HepG2 (cell line): ENCODE results near the gene FUT1. TPM values are rescaled to one million over a fixed set of nuclear protein-coding genes. Genes with fewer than 3 reads are reported as not detected.

ENCODE experiments used
- AGO2 ChIP-seq: fragments of 200-400 bp; formaldehyde crosslinking; optimal IDR thresholded peaks from 2 replicates; pipeline ENCODE3; 2017; ENCODE audit warnings: mild to moderate bottlenecking, low read depth, low read length, moderate library complexity
- ETV6 ChIP-seq: sonication (generic); formaldehyde crosslinking; conservative IDR thresholded peaks from 2 replicates; pipeline ENCODE4 v1.4.0; 2020; ENCODE audit warnings: missing genetic modification reagents
- FOXP4 ChIP-seq: sonication (generic); formaldehyde crosslinking; IDR thresholded peaks from 2 replicates; pipeline ENCODE4 v1.4.0; 2020; ENCODE audit warnings: missing genetic modification reagents
- HNRNPL ChIP-seq: fragments of 200-400 bp; formaldehyde crosslinking; IDR thresholded peaks from 2 replicates; pipeline ENCODE4 v1.6.1; 2017; ENCODE audit warnings: mild to moderate bottlenecking, low read depth, low read length
- KIAA2018 ChIP-seq: sonication (generic); formaldehyde crosslinking; IDR thresholded peaks from 2 replicates; pipeline ENCODE4 v1.5.0; 2020; ENCODE audit warnings: mild to moderate bottlenecking, missing genetic modification reagents, borderline replicate concordance
- NRL ChIP-seq: sonication (generic); formaldehyde crosslinking; IDR thresholded peaks from 2 replicates; pipeline ENCODE4 v1.5.0; 2020; ENCODE audit warnings: missing genetic modification reagents, mild to moderate bottlenecking, moderate library complexity, borderline replicate concordance
- RBM39 ChIP-seq: fragments of 200-400 bp; formaldehyde crosslinking; IDR thresholded peaks from one replicate; pipeline ENCODE4 v1.6.1; 2018; ENCODE audit warnings: antibody characterized with exemption, mild to moderate bottlenecking, low read depth, low read length; ENCODE audit not compliant: poor library complexity, severe bottlenecking
- SALL2 ChIP-seq: sonication (generic); formaldehyde crosslinking; IDR thresholded peaks from 2 replicates; pipeline ENCODE4 v1.8.1; 2023; ENCODE audit warnings: mild to moderate bottlenecking, missing genetic modification reagents, inconsistent platforms
- SMARCE1 ChIP-seq: fragments of 450-650 bp; IDR thresholded peaks from 2 replicates; pipeline ENCODE4 v1.6.1; 2017; ENCODE audit warnings: borderline replicate concordance
- SP2 ChIP-seq: sonication (generic); formaldehyde crosslinking; IDR thresholded peaks from 2 replicates; pipeline ENCODE4 v1.5.1; 2020; ENCODE audit warnings: mild to moderate bottlenecking, missing genetic modification reagents
- SPEN ChIP-seq: sonication (generic); formaldehyde crosslinking; IDR thresholded peaks from 2 replicates; pipeline ENCODE4 v1.5.1; 2020; ENCODE audit warnings: low read depth, mild to moderate bottlenecking, missing genetic modification reagents
- ZBTB20 ChIP-seq: sonication (generic); formaldehyde crosslinking; IDR thresholded peaks from 2 replicates; pipeline ENCODE4 v1.8.1; 2023; ENCODE audit warnings: missing genetic modification reagents, low read depth, mild to moderate bottlenecking, borderline replicate concordance
- ZBTB21 ChIP-seq: sonication (generic); formaldehyde crosslinking; IDR thresholded peaks from 2 replicates; pipeline ENCODE4 v1.4.0; 2020; ENCODE audit warnings: missing genetic modification reagents
- ZFYVE20 ChIP-seq: sonication (generic); formaldehyde crosslinking; IDR thresholded peaks from 2 replicates; pipeline ENCODE4 v1.8.0; 2023; ENCODE audit warnings: low read depth, mild to moderate bottlenecking, moderate library complexity, missing genetic modification reagents, borderline replicate concordance
- ZNF17 ChIP-seq: sonication (generic); formaldehyde crosslinking; IDR thresholded peaks from 2 replicates; pipeline ENCODE4 v1.5.0; 2020; ENCODE audit warnings: mild to moderate bottlenecking, missing genetic modification reagents
- ZNF547 ChIP-seq: sonication (generic); formaldehyde crosslinking; IDR thresholded peaks from 2 replicates; pipeline ENCODE4 v1.5.1; 2020; ENCODE audit warnings: mild to moderate bottlenecking, missing genetic modification reagents
- polyA plus RNA-seq, 8 experiments: library from polyadenylated mRNA; depleted of rRNA in 3 of 8; stranded (reverse) in 7 of 8; unstranded in 1 of 8; fragments of >200 nt; fragmentation: Illumina TruSeq in 4 of 8; extraction: Trizol in 4 of 8; gene quantifications; 2 replicates each; pipeline versions ENCODE4 v1.2.1 to v1.2.3, GENCODE V29; 2011 to 2016; ENCODE audit warnings: low read depth in 4 of 8, missing spikeins in 1 of 8, mixed read lengths in 1 of 8; ENCODE audit not compliant: insufficient read depth in 1 of 8
- total RNA-seq, 5 experiments: library from RNA; depleted of rRNA; stranded (reverse); fragments of >200 nt; fragmentation: Illumina TruSeq; extraction: Trizol; gene quantifications; 2 replicates each; pipeline ENCODE4 v1.2.3, GENCODE V29; 2016; ENCODE audit warnings: low read depth in 1 of 5
- TF ChIP-seq, protein P1 (sequence below): IDR thresholded peaks from 2 replicates; pipeline ENCODE4 v1.6.1; 2016; ENCODE audit warnings: low read depth

Gene FUT1
- total and polyA plus RNA-seq, 2 of the 13 experiments (the other 11 are each of a cell fraction or from before 2014, with no cell fraction given), result 0.07 to 1.1 TPM

DNA sequence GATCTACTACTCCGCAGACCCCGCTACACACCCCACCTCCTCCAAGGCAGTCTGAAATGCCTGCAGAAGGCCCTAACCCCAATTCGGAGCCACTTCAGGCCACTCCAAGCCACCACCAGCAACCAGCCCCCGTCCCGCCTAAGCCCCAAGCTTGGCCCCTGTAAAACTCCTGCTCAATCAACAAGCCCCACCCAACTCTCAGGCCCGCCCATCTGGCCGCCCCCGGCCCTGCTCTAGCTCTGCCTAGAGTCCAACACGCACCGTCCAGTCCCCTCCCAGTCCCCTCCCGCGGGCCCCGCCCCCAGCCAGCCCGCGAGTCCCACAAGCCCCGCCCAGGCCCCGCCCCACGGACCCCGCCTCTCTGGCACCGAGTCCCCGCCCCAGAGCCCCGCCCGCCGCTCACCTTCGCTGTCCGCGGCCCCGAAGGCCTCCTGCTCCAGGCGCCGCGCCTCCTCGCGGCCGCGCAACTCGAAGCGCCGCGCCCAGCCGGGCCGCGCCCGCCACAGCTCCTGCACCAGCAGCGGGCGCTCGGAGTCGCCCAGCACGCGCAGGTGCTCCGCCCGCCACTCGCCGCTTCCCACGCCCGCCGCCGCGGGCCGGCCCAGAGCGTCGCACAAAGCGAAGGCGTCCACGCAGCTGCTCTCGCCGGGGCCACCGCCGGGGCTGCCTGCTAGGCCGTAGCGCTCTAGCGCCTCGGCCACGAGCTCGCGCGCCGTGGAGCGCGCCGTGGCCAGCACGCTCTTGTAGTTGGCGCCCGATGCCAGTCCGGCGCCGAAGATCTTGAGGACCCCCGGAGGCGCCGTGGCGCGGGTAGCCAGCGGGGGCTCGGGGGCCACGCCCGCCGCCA, 13.7 kb downstream of the FUT1 start (continued):
- TF ChIP-seq SMARCE1 (no peak), ZNF547 (CRISPR knock-in tag) (peak; percentile 86; the same call in 1 of the 2 replicates), KIAA2018 (CRISPR knock-in tag) (no peak), ZFYVE20 (CRISPR knock-in tag) (peak; percentile 96), SALL2 (CRISPR knock-in tag) (peak; percentile 90; the same call in 1 of the 2 replicates), AGO2 (no peak), SP2 (no peak), FOXP4 (no peak), HNRNPL (no peak), SPEN (CRISPR knock-in tag) (0 out of 2 replicates have a peak, but pooled peaks have one; percentile 42), RBM39 (no peak), ZNF17 (CRISPR knock-in tag) (no peak), ZBTB20 (CRISPR knock-in tag) (no peak), NRL (CRISPR knock-in tag) (no peak), ETV6 (no peak), ZBTB21 (no peak)
- TF ChIP-seq, protein P1, sequence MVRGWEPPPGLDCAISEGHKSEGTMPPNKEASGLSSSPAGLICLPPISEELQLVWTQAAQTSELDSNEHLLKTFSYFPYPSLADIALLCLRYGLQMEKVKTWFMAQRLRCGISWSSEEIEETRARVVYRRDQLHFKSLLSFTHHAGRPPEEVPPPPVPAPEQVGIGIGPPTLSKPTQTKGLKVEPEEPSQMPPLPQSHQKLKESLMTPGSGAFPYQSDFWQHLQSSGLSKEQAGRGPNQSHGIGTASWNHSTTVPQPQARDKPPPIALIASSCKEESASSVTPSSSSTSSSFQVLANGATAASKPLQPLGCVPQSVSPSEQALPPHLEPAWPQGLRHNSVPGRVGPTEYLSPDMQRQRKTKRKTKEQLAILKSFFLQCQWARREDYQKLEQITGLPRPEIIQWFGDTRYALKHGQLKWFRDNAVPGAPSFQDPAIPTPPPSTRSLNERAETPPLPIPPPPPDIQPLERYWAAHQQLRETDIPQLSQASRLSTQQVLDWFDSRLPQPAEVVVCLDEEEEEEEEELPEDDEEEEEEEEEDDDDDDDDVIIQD, result no peak
